HG03135 (cell line): Measurements from ENCODE around the gene TP53AIP1.

ENCODE experiments used
- ATAC-seq: cut with Tn5 transposase; IDR thresholded peaks from one replicate; pipeline ENCODE4 v1.9.1; 2021; ENCODE audit warnings: mild to moderate bottlenecking, moderate library complexity; ENCODE audit not compliant: unreplicated experiment

TP53AIP1 gene

DNA sequence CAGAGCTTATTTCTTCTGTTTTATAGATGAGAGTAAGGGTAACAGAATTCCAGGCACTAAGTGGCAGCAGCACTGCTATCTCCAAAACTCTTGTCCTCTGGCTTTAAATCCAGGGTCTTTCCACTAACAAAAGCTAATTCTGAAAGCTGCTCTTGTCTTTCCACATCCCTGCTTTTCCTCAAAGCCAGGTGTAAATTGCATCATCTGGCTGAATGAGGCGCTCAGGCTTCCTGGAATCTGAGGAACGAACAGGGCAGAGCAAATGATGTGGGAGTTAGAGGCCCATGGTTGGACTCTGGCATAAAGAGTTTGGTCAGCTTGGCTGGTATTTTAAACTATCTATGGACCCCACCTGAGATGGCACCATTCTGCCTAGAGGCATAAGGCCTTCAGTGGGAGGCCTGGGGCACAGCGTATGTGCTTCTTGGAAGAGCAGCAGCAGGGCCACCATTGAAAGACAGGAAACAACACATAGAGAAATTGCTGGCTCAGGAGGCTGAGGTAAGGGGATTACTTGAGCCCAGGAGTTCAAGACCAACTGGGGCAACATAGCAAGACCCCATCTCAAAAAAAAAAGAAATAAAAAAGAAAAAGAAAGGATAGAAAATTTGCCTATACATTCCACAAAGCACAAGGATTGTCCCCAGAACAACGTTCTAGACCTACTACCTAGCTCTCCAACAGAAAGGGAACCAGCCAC, 49.7 kb downstream of the TP53AIP1 start:
- ATAC-seq = no peak

DNA sequence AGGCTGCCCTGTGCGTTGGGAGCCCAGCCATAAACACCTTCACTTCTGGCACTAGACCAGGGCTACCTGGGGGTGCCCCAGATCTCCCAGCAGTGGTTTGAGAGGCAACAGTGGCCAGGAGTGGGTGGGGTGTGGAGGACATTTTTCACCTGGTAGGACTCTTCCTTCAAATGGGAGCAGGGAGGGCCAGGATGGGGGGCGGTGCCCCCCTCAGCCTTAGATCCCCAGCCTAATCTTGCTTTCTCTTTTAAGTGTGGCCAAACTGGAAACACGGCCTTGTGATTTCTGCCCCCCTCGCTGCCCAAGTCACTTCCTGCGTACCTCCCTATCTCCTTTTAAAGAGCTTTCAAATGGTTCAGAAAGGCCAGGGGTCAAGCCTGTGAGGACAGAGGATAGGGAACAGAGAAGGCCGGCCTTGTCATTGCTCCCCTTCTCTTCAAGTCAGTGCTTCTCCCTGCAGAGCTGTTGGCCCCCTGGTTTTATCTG, 50.7 kb downstream of the TP53AIP1 start:
- ATAC-seq = no peak

GRCh38 chr11:128890543-128891368, 51.9 kb downstream of the TP53AIP1 start, which contains the start of gene KCNJ5:
Gene KCNJ5, plus strand, starts transcription at chr11:128891356. Its CDS starts 19,918 bp downstream, at chr11:128911274.
- ATAC-seq = no peak

DNA sequence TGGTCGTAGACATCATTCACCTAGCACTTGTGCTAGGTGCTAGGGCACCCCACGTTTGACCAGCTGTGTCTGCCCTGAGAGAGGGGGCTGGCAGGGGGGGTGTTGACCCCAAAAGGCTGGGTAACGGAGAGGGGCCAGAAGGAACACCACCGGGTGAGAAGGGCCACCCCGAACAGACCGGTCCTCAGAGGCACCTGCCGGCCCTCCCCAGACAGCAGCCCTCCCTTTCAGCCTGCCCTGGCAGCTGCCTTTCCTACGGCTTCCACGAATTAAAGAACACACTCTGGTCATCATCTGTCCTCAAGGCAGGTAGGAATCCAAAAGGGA, 52.5 kb downstream of the TP53AIP1 start:
- no peak for ATAC-seq

- ATAC-seq = no peak
Observed at GRCh38 chr11:128889657-128890213, 52.9 kb downstream of the TP53AIP1 start.

DNA sequence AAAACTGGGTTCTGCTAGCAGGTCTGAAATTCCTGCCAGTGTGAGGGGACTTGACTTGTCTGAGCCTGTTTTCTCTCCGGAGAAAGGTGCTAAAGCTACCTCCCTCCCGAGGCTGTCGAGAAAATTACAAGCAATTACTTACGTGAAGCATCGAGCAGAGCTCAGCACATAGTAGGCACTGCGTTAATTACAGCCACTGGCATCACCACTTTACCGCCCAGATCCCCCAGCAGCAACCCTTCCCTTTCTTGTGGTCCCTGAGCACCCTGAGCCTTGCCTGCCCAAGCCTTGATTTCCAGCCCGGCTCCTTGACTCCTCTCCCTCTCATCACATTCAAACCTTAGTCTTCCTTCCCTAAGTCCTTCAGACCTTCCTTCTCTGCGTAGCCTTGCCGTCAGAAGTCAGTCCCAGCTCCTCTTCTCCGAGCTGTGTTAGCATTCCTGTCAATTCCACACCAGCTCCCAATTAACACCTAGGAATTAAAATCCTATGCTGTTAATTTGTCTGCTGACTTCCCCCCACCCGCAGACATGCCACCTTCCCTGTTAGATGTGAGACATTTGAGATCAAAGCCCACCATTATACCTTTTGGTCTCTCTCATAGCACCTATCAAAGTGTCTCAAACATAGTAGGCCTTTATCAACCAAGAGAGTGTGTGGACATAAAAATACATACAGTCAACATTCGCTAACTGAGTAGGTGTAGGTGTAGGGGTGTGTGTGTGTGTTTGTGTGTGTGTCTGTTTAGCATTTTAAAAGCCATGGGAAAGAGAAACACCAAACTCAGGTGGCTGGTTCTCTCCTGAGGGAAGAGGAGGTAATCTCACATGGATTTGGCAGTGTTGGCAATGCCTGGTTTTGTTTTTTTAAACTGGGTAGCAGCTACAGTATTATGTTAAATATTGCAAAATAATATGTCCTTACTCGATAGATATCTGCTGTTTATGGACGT, 54.4 kb downstream of the TP53AIP1 start:
- no peak for ATAC-seq

DNA sequence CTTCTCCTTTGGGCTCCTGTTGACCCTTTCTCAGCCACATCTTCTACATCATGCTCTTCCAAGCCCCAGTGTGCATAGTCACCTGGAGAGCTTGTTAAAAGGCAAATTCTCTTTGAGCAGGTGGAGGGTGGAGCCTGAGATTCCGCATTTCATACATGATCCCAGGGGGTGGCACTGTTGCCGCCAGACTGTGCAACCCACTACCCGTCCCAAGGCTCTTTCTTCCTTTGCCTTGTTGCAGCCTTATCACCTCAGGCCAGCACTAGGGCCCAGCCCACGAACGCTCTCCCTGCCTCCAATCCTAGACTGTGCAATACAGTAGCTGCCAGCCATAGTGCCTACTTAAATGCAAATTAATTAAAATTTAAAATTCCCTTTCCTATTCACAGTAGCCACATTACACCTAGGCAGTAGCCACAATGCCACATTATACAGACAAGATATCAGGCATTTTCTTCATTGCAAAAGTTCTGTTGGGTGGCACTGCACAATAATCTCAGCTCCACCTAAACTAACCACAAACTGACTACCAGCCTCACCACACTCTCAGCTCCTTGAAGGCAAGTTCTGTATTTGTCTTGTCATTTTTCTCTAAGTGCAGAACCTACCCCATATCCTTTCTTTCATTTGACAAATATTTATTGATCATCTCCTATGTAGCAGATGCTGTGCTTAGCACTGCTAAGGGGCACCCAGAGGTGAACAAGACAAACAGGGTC, 56.1 kb downstream of the TP53AIP1 start:
- no peak for ATAC-seq
